Measurements from ENCODE around the gene PROK2.

The PROK2 gene

DNA sequence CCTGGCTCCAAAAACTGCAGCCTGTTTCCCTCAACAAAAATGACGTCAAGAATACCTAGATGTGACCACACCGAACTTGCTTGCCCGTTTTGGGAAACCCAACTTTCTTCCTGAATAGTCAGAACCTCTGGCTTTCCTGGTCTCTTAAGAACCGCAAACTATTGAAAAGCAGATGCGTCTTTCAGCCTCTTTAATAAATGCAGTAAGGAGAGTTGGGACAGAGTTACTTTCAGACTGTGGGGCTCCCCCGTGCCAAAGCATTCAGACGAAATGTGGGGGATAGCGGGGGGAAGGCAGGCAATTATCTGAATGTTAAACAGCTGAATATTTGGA lies 1.2 kb upstream of the PROK2 start:
- DNase-seq = no peak

DNA sequence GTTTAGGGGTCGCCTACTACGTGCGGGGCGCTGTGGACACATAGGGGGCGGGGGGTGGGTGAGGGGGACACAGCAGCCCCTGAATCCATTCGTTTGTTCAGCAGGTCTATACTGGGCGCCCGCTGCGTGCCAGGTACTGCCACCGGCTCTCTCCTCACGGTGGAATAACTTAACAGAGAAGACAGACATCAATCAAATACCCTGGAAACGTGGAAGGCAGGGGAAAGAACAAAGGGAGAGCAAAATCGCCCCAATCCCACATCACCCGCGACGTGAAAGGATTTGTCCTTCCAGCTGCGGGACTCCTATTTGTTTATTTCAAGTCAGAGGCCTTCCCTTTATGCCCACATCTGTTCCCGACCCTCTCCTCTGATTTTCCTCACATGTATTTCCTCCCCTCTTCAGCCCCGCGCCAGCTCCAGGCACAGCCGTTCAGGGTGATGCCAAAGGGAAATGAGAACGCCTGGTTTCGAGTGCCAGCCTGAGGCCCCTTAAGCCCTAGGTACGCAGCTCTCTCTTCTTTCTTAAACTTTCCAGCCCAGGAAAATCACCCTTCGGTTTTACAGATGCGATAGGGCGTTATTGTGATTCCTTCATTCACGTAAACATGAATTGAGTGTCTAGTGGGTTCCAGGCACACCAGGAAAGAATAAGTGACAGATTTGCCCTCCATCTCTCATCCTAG lies 726 bp upstream of the PROK2 start:
- no peak for DNase-seq

DNA sequence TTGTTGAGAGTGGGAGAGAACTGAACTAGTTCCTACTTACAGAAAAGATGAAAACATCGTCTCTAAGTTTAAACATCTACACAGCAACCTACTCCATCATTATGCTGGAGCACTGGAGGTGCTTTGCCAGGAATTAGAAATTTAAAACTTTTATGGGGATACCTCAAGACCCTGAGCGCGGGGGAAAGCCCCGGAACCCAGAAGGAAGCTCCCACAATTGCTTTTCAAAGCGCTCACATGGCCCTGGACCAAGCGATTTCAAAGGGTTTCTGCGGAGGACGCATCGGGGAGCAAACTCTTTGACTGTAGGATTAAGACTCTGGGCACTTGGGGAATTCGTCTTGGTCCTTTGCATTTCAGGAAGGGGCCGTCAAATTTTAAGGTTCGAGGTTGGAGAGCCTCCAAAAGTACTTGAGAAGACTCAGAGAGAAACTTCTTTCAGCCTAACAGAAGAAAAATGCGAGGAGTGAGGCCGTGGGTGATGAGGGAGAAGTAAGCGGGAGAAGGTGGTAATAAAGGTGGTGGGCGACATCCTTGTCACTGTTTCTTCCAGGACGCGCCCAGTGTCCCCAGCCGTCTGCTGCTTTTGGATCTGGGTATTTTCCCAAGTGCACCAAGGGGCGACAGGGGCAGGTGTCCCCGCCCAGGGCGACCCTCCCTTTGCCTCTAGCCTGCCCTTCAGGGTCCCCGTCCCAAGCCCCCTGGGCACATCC lies 591 bp downstream of the PROK2 start:
- DNase-seq = no peak

DNA sequence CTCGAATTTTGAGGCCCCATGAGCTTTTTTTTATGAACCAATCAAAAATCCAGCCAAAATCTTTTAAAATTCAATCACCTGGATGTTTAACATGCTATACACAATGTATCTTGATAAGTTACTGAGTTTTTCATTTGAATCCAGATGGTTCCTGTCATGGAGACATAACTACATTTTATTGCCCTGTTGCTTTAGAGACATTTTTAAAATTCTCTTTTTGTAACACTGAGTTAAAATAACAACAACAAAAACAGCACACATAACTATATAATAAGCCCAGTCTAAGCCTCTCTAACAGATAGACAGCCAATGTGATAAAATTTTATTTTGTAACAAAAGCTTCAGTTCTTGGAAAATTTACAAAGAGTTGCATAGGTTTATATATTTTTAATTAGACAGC lies 1.8 kb downstream of the PROK2 start:
- DNase-seq = no peak

DNA sequence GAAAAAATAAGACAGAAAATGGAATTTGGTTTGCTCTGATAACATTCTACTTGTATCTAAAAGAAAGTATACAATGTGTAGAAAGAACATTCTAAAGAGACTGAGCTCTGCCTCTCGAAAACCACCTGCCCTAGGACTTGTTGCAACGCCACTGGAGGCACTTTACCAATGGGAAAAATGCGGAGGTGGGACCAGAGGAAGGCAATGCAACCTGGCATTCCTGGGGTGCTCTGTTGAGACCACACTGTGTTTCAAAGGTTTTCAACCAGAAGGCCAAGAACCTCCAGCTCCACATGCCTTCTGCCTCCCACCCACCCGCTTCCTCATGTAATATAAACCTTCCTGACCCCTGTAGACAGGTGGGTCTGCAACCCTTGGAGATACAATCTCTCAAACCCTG lies 4.5 kb downstream of the PROK2 start:
- no peak for DNase-seq

DNA sequence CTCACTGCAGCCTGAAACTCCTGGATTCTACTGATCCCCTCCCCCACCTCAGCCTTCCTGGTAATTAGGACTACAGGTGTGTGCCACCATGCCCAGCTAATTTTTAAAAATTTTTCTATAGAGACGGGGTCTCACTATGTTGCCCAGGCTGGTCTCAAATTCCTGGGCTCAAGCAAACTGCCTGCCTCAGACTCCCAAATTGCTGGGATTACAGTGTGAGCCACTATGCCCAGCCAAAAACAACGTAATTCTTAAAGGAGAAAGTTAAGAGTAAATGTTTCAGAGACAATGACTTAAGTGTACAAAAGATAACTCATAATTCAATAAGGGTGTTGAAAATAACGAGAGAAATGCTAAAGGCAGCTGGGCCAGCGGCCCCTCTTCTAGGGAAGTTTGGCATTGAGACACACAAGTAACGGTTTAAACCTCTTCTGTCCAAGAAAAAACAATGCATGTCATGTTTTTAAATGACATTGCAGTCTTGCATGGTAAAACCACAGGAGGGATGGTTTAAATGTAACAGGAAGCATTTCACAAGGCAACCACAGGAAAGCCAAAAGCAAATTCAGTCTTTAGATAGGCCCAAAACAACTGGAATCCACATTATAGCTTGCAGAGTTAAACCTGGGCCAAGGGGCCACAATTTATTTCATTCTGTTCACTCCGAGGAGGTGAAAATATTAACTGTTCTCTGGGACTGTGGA lies 5.1 kb downstream of the PROK2 start:
- DNase-seq = peak; percentile 14

DNA sequence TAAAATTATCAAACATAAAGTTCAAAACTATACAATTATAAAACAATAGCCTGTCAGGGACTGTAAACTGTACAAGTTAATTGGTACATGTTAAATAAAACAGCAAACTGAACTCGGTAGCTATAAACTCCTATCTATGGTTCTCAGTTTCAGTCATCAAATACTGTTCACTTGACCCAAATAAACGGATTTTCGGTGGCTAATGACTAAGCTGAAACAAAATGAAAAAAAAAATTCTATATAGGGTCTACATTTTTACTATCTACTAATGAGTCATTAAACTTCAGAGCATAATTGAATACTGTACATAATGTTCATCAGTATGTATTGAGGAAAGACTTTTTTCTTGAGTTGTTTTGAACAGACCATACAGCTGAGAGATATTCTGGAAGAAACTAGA lies 6.6 kb downstream of the PROK2 start:
- no peak for DNase-seq

DNA sequence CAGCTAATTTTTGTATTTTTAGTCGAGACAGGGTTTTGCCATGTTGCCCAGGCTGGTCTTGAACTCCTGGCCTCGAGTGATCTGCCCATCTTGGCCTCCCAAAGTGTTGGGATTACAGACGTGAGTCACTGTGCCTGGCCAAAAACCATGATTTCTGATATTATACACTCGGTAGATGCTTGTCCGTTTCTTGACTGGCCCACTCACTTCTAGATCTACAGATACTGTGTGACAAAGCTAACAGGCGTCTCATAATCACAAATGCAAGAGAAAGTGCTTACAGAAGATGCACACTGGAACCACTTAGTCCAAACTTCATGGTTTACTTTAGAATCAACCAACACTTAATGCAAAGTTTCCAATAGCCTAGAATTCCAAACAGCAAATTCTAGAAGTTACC lies 8.4 kb downstream of the PROK2 start:
- DNase-seq = no peak

DNA sequence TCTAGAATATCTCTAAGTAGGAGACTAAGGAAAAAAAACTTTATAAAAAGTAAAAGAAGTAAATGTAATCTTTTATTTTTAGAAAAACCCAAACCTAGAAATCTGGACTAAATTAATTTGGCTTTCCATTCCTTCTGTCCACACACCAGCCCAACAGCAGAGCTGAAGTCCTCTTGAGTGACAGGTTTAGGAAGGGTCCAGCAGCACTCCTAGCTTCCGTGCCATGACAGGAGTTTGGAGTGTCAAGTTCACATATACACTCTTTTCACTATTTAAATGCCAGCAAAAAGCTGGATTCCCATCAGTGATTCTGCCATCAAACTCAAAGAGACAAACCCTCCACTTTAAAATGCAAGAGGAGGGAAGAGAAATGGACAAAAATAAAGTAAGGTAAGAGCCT lies 13.1 kb downstream of the PROK2 start:
- no peak for DNase-seq

DNA sequence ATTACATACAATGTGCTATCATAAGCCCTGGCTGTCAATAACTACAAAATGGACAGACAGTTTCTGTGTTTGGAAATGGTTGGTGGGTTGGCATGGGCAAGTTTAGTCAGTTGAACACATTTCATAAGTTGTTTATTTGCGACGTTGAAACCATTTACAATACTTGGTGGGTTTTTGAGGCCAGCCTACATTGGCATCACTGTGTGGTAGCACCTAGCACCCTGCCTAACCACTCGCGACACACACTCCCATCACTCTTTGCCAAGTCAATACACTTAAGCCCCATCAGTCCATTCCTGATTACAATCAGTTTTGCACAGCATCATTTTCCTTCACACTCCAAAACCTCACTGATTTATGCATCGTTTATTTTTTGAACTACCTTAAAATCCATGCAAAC lies 13.8 kb downstream of the PROK2 start:
- no peak for DNase-seq

DNA sequence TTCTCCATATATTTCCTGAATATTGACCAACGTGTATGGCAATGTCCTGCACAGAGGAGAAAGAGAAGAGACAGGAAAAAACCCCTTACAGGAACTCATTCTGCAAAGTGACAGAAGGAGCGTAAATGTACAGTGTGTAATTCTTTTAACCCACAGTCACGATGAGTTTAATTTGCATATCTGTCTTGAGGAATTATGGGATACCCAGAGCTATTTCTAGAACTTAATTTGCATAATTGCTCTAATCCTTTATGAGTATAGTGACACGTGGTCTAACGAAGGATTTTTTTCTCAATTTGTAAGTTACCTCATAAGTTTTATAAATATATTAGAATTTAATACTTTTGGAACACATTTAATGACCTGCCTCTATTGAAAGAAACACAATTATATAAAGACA lies 21.5 kb downstream of the PROK2 start:
- DNase-seq = no peak

DNA sequence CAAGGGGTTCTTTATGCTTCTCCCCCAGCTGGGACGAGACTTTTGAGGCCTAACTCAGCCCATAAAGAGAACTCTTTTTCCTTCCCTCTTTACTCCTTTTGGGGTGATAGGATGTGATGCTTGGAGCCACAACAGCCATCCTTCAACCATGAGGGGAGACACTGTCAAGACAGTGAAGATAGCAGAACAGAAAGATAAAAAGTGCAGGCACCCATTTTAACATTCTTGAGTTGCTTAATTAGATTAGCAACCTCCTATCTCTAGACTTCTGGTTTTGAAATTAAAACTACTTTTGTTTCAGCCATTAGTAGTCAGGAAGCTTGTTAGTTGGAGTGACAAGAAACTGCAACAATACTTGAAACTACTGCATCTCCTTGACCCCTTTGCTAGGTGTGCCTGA lies 24.8 kb downstream of the PROK2 start:
- DNase-seq = no peak

DNA sequence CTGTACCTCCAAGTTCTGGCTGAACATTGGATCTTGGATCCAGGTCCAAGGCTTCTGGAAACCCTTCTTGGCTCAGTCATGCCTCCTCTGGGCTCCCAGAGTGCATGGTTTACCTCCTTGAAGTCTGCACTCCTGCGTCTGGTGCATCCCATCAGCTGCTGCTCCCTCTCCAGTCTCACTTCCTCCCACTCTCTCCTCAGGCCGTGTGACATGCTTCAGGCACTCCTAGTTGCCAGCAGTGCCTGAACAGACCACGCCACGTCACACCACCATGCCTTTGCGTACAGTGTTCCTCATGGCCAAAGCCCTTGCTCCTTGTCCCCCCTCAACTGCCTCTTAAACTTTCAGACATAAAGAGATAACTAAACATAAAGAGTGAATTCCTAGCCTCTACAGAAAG lies 25.5 kb downstream of the PROK2 start:
- no peak for DNase-seq

DNA sequence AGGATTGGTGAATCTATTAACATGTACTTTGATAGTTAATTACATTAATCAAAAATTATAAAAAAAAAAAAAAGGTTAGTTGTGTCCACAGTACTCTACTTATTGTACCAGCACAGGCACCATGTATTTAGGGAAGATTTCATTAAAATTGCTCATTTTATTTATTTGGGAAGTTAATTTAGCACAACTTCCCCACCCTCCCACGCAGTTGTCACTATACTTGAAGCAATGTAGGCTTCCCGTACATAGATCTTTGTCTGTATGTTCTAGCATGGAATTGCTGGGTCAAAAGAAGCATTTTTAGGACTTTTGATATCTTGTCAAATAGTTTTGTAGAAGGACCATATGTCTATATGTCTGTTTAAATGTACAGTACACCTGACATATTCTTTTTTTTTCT lies 26.9 kb downstream of the PROK2 start:
- no peak for DNase-seq

DNA sequence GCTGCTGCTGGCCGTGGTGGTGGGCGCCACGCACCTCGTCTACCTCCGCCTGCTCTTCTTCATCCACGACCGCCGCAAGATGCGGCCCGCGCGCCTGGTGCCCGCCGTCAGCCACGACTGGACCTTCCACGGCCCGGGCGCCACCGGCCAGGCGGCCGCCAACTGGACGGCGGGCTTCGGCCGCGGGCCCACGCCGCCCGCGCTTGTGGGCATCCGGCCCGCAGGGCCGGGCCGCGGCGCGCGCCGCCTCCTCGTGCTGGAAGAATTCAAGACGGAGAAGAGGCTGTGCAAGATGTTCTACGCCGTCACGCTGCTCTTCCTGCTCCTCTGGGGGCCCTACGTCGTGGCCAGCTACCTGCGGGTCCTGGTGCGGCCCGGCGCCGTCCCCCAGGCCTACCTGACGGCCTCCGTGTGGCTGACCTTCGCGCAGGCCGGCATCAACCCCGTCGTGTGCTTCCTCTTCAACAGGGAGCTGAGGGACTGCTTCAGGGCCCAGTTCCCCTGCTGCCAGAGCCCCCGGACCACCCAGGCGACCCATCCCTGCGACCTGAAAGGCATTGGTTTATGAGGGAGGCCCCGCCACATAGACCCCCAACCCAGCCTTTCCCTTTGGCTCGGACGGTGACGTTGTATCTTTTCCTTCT lies 30.2 kb downstream of the PROK2 start:
- no peak for DNase-seq

DNA sequence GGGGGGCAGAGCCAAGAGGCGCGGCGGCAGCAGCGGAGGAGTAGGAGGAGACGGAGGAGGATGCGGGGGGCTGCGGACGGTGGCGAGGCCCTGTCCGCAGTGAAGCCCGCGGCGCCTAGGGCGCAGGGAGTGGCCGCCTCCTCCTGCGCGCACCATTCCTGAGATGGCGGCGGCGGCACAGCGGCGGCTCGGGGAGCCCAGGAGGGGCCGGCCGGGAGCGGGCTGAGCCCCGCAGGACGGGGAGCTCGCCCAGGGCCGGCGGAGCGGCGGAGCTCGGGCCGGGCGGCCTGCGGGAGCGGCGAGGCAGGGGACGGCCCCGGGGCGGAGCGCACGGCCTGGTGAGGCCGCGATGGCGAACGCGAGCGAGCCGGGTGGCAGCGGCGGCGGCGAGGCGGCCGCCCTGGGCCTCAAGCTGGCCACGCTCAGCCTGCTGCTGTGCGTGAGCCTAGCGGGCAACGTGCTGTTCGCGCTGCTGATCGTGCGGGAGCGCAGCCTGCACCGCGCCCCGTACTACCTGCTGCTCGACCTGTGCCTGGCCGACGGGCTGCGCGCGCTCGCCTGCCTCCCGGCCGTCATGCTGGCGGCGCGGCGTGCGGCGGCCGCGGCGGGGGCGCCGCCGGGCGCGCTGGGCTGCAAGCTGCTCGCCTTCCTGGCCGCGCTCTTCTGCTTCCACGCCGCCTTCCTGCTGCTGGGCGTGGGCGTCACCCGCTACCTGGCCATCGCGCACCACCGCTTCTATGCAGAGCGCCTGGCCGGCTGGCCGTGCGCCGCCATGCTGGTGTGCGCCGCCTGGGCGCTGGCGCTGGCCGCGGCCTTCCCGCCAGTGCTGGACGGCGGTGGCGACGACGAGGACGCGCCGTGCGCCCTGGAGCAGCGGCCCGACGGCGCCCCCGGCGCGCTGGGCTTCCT lies 31.0 kb downstream of the PROK2 start, which contains the start of gene GPR27:
Gene GPR27 (plus strand): TSS at position 155 of the 909 bp plus-strand sequence. CDS start 195 bp downstream, at position 350.
- no peak for DNase-seq

DNA sequence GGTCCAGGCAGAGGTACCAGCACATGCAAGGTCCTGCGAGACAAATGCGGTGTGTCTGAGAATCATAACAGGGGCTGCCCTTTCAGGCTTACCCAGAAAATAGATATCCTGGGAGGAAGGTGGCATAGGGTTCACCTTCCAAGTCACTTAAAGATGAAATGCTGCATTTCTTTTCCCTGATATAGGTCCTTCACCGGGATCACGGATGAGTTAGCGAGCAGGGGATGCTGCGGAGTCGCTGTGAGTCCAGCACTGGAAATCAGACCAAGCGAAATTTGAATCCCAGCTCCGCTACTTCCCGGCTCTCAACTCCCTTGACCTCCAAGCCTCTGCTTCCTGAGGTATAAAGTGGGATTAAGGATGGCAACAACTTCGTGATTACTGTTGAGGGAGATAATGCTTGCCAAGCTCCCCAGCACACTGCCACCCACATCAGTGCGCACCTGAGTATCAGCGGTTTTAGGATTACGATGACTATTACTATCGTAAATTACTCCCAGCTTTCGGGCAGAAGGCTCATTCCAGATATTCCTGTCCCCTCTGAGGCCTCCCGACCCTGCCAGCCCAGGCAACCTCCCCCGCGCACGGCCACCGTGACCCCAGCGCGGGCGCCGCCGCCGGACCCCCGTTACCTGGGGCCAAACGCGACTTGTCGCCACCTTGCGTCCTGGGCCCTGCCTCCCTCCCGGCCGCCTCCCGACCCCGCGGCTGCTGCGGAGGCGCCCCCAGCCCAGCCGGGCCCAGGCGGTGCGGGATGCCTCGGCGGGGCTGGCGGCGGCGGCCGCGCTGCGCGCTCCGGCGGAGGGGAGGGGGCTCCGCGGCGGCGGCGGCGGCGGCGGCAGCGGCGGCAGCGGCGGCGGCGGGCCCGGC lies 31.9 kb downstream of the PROK2 start:
- DNase-seq = no peak

DNA sequence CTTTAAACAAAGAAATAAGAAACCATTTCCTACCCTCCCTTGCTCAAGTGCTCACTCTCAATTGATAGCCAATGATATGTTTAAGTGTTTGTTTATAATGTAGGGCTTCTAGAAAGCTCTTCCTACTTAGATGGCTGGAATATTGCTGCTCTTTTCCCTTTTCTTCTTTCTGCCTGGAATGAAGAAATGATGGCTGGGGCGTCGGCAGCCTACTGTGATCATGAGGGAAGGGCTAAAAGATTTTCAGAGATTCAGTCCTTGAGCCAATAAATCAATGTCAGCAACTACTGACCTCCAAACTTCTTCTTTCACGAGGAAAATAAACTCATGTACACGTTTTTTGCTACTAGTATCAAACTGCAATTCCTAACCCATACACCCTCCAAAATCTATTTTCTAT lies 33.3 kb downstream of the PROK2 start:
- DNase-seq = no peak

DNA sequence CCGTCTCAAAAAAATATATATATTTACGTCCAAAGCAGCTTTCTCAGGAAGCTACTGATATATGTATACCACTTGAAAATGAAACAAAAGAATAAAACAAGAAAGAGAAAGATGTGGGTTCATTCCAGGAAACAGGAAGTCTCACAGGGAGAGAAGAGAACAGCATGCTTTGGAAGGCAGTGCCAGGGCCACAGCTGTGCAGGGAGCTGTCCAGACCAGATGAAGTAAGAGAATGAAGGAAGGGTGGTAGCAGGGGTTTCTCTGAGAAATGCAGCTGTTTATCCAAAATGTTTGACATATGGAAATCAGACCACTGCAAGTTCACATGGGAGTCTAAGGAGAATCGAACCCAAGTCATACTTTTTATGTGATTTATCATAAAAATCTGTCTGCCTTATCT lies 40.2 kb downstream of the PROK2 start:
- no peak for DNase-seq

DNA sequence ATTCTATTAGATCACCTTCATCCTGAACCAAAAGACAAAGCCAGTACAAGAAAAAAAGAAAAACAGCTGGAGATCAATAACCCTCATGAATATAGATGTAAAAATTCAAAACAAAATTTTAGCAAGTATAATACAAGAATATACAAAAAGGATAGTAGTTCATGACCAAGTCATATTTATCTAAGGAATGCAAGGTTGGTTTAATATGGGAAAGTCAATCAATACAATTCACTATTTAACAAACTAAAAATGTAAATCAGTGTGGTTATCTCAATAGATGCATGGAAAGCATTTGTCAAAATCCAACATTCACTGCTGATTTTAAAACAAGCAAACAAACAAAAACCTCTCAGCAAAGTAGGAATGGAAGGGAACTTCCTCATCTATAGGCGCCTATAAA lies 42.3 kb downstream of the PROK2 start:
- DNase-seq = no peak

DNA sequence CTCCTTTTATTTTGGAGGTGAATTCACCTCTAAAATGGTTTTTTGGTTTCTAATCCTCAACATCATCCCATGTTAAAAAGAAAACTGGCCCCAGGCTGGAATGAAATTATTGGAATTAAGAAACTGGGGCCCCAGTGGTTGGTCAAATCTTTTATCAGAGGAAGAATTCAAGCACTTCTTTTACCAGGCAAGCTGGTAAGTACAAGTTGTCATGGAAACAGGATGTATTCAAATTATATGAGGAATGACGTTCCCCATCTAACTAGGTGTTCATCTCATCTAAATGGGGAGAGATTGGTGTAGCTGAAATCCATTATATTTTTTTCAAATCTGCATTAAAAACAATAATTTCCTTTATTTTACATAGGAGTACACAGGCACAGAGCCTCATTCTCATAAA lies 50.1 kb downstream of the PROK2 start:
- no peak for DNase-seq

DNA sequence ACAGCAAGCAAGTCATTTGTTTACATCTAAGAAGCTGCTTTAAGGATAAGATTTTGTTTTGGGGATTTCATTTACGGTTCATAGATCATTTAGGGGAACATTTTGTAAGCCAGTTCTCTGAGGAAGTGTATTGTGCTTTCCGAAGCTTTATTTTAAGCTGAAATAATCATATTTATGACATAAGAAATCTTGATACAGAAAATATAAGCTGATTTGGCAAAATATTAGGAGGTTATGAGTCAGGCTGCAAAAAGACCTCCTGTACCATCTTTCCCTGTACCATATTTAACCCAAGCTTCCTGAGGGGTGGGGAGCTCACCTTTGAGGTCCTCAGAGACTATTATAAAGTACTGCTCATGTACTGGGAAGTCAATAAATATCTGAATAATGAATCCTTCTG lies 51.6 kb downstream of the PROK2 start:
- no peak for DNase-seq

All from CD4-positive, alpha-beta T cell treated with Interleukin-21 for 1 hour (primary cell).